ENCODE results near the gene FXYD2. TPM values are rescaled to one million over a fixed set of nuclear protein-coding genes. Genes with fewer than 3 reads are reported as not detected.

The FXYD2 gene
- total RNA-seq, 1 donor from 2014 or later = 2.7 TPM

DNA sequence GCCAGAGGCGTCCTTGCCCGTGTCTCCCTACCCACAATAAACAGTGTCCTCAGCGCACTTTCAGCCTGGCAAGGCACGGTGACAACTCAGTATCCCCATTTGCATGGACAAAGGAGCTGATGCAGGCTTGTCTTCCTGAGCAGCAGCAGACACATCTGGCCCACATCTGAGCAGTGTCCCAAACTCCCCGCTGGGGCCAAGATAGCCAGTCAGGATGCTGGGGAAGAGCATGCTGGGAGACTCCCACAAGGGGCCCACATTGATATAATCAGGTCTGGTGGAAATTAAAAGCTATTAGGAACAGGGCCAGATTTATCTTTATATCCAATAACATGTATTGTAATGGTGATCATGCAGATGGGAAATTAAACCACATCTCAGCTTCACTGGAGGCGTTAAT lies 52.2 kb downstream of the FXYD2 start:
- intact Hi-C loops (cut with DNase I) = no loop called here
- no peak for DNase-seq (ENCODE audit: extremely low spot score in 2 of 2)
- H3K27ac ChIP-seq = no peak overlapping the region
- no peaks in the 10 kb centered on the region for H3K9me3 ChIP-seq
- H3K27me3 ChIP-seq = no peaks in the 10 kb centered on the region
- no peaks in the 10 kb centered on the region for H3K4me1 ChIP-seq
- H3K4me3 ChIP-seq = no peak overlapping the region
- no peak for TF ChIP-seq POLR2A (IDR thresholded peaks at IDR 0.05)
- no peak for TF ChIP-seq POLR2AphosphoS5 (IDR thresholded peaks at IDR 0.05; ENCODE audit: insufficient read depth in 1 of 2, low read depth in 1 of 2)
- TF ChIP-seq, protein P1, sequence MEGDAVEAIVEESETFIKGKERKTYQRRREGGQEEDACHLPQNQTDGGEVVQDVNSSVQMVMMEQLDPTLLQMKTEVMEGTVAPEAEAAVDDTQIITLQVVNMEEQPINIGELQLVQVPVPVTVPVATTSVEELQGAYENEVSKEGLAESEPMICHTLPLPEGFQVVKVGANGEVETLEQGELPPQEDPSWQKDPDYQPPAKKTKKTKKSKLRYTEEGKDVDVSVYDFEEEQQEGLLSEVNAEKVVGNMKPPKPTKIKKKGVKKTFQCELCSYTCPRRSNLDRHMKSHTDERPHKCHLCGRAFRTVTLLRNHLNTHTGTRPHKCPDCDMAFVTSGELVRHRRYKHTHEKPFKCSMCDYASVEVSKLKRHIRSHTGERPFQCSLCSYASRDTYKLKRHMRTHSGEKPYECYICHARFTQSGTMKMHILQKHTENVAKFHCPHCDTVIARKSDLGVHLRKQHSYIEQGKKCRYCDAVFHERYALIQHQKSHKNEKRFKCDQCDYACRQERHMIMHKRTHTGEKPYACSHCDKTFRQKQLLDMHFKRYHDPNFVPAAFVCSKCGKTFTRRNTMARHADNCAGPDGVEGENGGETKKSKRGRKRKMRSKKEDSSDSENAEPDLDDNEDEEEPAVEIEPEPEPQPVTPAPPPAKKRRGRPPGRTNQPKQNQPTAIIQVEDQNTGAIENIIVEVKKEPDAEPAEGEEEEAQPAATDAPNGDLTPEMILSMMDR (IDR thresholded peaks at IDR 0.05) = no peak
- no peaks in the 10 kb centered on the region for H3K36me3 ChIP-seq

DNA sequence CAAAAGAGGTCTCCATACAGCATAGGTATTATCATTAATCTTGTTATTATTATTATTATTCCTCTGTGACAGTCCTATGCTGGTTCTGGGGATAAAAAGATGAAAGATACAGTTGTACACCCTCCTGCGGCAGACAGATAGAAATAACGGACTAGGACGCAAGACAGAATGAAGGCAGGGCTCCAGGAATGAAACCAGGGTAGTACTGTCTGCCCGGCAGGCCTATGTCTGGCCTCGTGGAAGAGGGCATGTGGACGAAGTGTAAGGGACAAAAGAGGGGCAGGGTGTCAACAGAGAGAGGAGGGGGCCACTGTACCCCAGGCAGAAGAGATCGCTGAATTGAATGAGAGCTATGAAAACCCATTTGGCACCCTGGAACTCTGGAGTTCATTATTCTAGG lies 52.7 kb downstream of the FXYD2 start:
- Histone ChIP-seq H3K9me3 (no peaks in the 10 kb centered on the region), H3K4me3 (no peak overlapping the region), H3K4me1 (no peaks in the 10 kb centered on the region), H3K27ac (no peak overlapping the region), H3K36me3 (no peaks in the 10 kb centered on the region), H3K27me3 (no peaks in the 10 kb centered on the region)
- no peak for DNase-seq (ENCODE audit: extremely low spot score in 2 of 2)
- intact Hi-C loops (cut with DNase I) = no loop called here
- TF ChIP-seq POLR2AphosphoS5 (IDR thresholded peaks at IDR 0.05; ENCODE audit: insufficient read depth in 1 of 2, low read depth in 1 of 2) = no peak

DNA sequence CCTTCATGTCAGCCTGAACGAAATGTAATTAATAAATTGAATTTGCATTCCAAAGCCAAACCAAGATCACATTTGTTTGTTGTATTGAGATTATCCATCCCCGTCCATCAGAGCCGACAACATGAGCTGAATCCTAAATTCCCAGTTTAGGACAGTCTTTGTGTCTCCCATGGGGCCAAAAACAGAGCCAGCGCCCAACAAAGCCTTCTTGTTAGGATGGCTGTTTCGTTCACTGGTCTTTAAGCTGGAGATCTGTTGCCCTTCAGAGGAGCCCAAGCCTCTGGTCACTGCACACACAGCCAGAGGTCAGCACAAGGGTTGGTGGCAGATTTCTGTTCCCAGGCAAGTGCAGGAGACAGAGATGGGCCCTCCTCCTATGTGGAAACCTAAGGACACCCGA lies 53.3 kb downstream of the FXYD2 start:
- DNase-seq (ENCODE audit: extremely low spot score in 2 of 2) = no peak
- H3K36me3 ChIP-seq = no peaks in the 10 kb centered on the region
- H3K4me3 ChIP-seq = no peak overlapping the region
- no peaks in the 10 kb centered on the region for H3K9me3 ChIP-seq
- TF ChIP-seq, protein P1 (IDR thresholded peaks at IDR 0.05) = no peak
- TF ChIP-seq POLR2AphosphoS5 (IDR thresholded peaks at IDR 0.05; ENCODE audit: insufficient read depth in 1 of 2, low read depth in 1 of 2) = no peak
- no peak for TF ChIP-seq POLR2A (IDR thresholded peaks at IDR 0.05)
- H3K27ac ChIP-seq = no peak overlapping the region
- H3K4me1 ChIP-seq = no peaks in the 10 kb centered on the region
- intact Hi-C loops (cut with DNase I) = no loop called here
- H3K27me3 ChIP-seq = no peaks in the 10 kb centered on the region

DNA sequence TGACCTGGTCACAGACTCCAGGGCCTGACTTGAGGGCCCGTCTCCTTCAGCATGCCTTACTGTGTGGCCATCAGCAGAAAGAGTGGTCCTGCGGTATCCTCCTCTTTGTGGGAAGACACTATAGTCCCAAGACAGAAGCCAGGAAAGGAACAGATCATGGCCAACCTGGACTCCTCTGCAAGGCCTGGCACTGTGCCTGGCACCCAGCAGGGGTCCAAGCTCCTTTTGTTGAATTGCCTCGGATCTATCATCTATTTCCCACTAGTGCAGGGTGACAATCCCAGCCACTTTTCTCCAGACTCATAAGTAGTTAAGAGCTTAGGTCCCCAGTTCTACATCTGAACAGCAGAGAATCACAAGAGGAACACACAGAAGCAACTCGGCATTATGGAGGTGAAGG lies 54.5 kb downstream of the FXYD2 start:
- TF ChIP-seq, protein P1 (IDR thresholded peaks at IDR 0.05) = no peak
- TF ChIP-seq POLR2A (IDR thresholded peaks at IDR 0.05) (no peak), POLR2AphosphoS5 (IDR thresholded peaks at IDR 0.05; ENCODE audit: insufficient read depth in 1 of 2, low read depth in 1 of 2) (no peak)
- no peaks in the 10 kb centered on the region for H3K4me1 ChIP-seq
- DNase-seq (ENCODE audit: extremely low spot score in 2 of 2) = no peak
- H3K36me3 ChIP-seq = no peaks in the 10 kb centered on the region
- no peaks in the 10 kb centered on the region for H3K9me3 ChIP-seq
- no peak overlapping the region for H3K4me3 ChIP-seq
- no peaks in the 10 kb centered on the region for H3K27me3 ChIP-seq
- no peak overlapping the region for H3K27ac ChIP-seq
- intact Hi-C loops (cut with DNase I) = no loop called here

Other genes with a start within 250 kb of the FXYD2 start
- 0.25 TPM for gene DSCAML1, start 27.5 kb downstream of the FXYD2 start, total RNA-seq
- 75.4 TPM for gene FXYD6, start 51.9 kb upstream of the FXYD2 start, total RNA-seq
- gene TMPRSS13, start 104.7 kb upstream of the FXYD2 start, total RNA-seq = 9.6 TPM
- gene IL10RA, start 161.7 kb upstream of the FXYD2 start, total RNA-seq = 29.0 TPM

Measured in vagina (tissue), 2 donors.